Measurements from ENCODE around the gene ZBTB7C.

Gene ZBTB7C

GRCh38 chr18:48320639-48320945 is 88.6 kb downstream of the ZBTB7C start:
- DNase-seq: no peak

- no peak for DNase-seq
Observed at GRCh38 chr18:48319801-48320638, 89.2 kb downstream of the ZBTB7C start.

GRCh38 chr18:48318436-48318835 is 90.7 kb downstream of the ZBTB7C start:
- DNase-seq: no peak

- no peak for DNase-seq
Observed at GRCh38 chr18:48317781-48318381, 91.3 kb downstream of the ZBTB7C start.

- DNase-seq: no peak
Observed at GRCh38 chr18:48316177-48316576, 93.0 kb downstream of the ZBTB7C start.

GRCh38 chr18:48314690-48315089 is 94.5 kb downstream of the ZBTB7C start:
- DNase-seq: no peak

GRCh38 chr18:48313792-48314191 is 95.4 kb downstream of the ZBTB7C start:
- no peak for DNase-seq

- DNase-seq: no peak
Observed at GRCh38 chr18:48312066-48312465, 97.1 kb downstream of the ZBTB7C start.

- DNase-seq: no peak
Observed at GRCh38 chr18:48310999-48311398, 98.2 kb downstream of the ZBTB7C start.

- no peak for DNase-seq
Observed at GRCh38 chr18:48310353-48310752, 98.8 kb downstream of the ZBTB7C start.

- DNase-seq: no peak
Observed at GRCh38 chr18:48308755-48309575, 100.2 kb downstream of the ZBTB7C start.

- DNase-seq: no peak
Observed at GRCh38 chr18:48308027-48308635, 101.1 kb downstream of the ZBTB7C start.

GRCh38 chr18:48306838-48307237 is 102.3 kb downstream of the ZBTB7C start:
- no peak for DNase-seq

GRCh38 chr18:48304906-48305693 is 104.1 kb downstream of the ZBTB7C start:
- DNase-seq: no peak

- DNase-seq: no peak
Observed at GRCh38 chr18:48303883-48304282, 105.3 kb downstream of the ZBTB7C start.

- DNase-seq: no peak
Observed at GRCh38 chr18:48302736-48303135, 106.4 kb downstream of the ZBTB7C start.

GRCh38 chr18:48300463-48300961 is 108.7 kb downstream of the ZBTB7C start:
- DNase-seq: peak; percentile 88

- DNase-seq: no peak
Observed at GRCh38 chr18:48297139-48297538, 112.0 kb downstream of the ZBTB7C start.

- DNase-seq: no peak
Observed at GRCh38 chr18:48296581-48296980, 112.6 kb downstream of the ZBTB7C start.

- peak; percentile 5 for DNase-seq
Observed at GRCh38 chr18:48295586-48296311, 113.4 kb downstream of the ZBTB7C start.

GRCh38 chr18:48294899-48295585 is 114.1 kb downstream of the ZBTB7C start:
- no peak for DNase-seq

All from OCI-M1 (cell line).